HepG2 (cell line): Measurements from ENCODE around the gene EVA1A. TPM values are rescaled to one million over a fixed set of nuclear protein-coding genes. Genes with fewer than 3 reads are reported as not detected.

Experiments
- EP300 ChIP-seq, 3 experiments: sonication (generic) in 1 of 3; formaldehyde crosslinking in 1 of 3; IDR thresholded peaks; 2 replicates each; pipeline versions ENCODE4 v1.5.1 to v1.6.1; 2011 to 2020; ENCODE audit warnings: low read depth in 2 of 3, low read length in 2 of 3, borderline replicate concordance in 1 of 3, improper control_type of control experiment in 1 of 3, mild to moderate bottlenecking in 1 of 3, missing genetic modification reagents in 1 of 3, moderate library complexity in 1 of 3
- GPN1 ChIP-seq: sonication (generic); formaldehyde crosslinking; IDR thresholded peaks from 2 replicates; pipeline ENCODE4 v1.5.1; 2020; ENCODE audit warnings: missing genetic modification reagents, borderline replicate concordance
- HHEX ChIP-seq: IDR thresholded peaks from 2 replicates; pipeline ENCODE4 v1.6.1; 2016; ENCODE audit warnings: control low read depth
- HNF4A ChIP-seq: sonication (generic); formaldehyde crosslinking; IDR thresholded peaks from 2 replicates; pipeline ENCODE4 v1.4.0; 2020; ENCODE audit warnings: missing genetic modification reagents
- JARID2 ChIP-seq: sonication (generic); formaldehyde crosslinking; IDR thresholded peaks from 2 replicates; pipeline ENCODE4 v1.8.1; 2023; ENCODE audit warnings: missing genetic modification reagents, inconsistent platforms; ENCODE audit not compliant: insufficient replicate concordance
- MTF1 ChIP-seq: sonication (generic); formaldehyde crosslinking; IDR thresholded peaks from 2 replicates; pipeline ENCODE4 v1.5.0; 2020; ENCODE audit warnings: missing genetic modification reagents
- MXI1 ChIP-seq: IDR thresholded peaks from 3 replicates; pipeline ENCODE4 v1.6.1; 2012; ENCODE audit warnings: low read depth, low read length, inconsistent platforms, borderline replicate concordance
- NCOA1 ChIP-seq: sonication (generic); formaldehyde crosslinking; IDR thresholded peaks from 2 replicates; pipeline ENCODE4 v1.9.0; 2021; ENCODE audit warnings: missing genetic modification reagents
- NR2F2 ChIP-seq: IDR thresholded peaks from 2 replicates; pipeline ENCODE4 v1.6.1; 2012; ENCODE audit warnings: low read depth, inconsistent platforms, borderline replicate concordance
- NRL ChIP-seq: sonication (generic); formaldehyde crosslinking; IDR thresholded peaks from 2 replicates; pipeline ENCODE4 v1.5.0; 2020; ENCODE audit warnings: missing genetic modification reagents, mild to moderate bottlenecking, moderate library complexity, borderline replicate concordance
- PHF8 ChIP-seq: sonication (generic); formaldehyde crosslinking; IDR thresholded peaks from 2 replicates; pipeline ENCODE4 v1.5.0; 2020; ENCODE audit warnings: missing genetic modification reagents
- RAD21 ChIP-seq: fragments of 450-650 bp; formaldehyde crosslinking; IDR thresholded peaks from 2 replicates; pipeline ENCODE4 v1.5.0; 2020; ENCODE audit warnings: mild to moderate bottlenecking
- RBM22 ChIP-seq: fragments of 200-400 bp; formaldehyde crosslinking; optimal IDR thresholded peaks from 2 replicates; pipeline ENCODE3; 2017; ENCODE audit warnings: mild to moderate bottlenecking, low read length, moderate library complexity
- ZNF10 ChIP-seq: sonication (generic); formaldehyde crosslinking; IDR thresholded peaks from 2 replicates; pipeline ENCODE4 v1.4.0; 2020; ENCODE audit warnings: mild to moderate bottlenecking, low read depth, missing genetic modification reagents, borderline replicate concordance
- ZNF343 ChIP-seq: sonication (generic); formaldehyde crosslinking; IDR thresholded peaks from 2 replicates; pipeline ENCODE4 v1.4.0; 2020; ENCODE audit warnings: mild to moderate bottlenecking, missing genetic modification reagents
- ZNF446 ChIP-seq: sonication (generic); formaldehyde crosslinking; IDR thresholded peaks from 2 replicates; pipeline ENCODE4 v1.5.0; 2020; ENCODE audit warnings: mild to moderate bottlenecking, missing genetic modification reagents
- ZNF546 ChIP-seq: sonication (generic); formaldehyde crosslinking; conservative IDR thresholded peaks from 2 replicates; pipeline ENCODE4 v1.8.1; 2023; ENCODE audit warnings: mild to moderate bottlenecking, missing genetic modification reagents
- ZNF660 ChIP-seq: sonication (generic); formaldehyde crosslinking; IDR thresholded peaks from 2 replicates; pipeline ENCODE4 v1.5.1; 2020; ENCODE audit warnings: mild to moderate bottlenecking, low read depth, missing genetic modification reagents, borderline replicate concordance
- ZNF670 ChIP-seq: sonication (generic); formaldehyde crosslinking; IDR thresholded peaks from 2 replicates; pipeline ENCODE4 v1.8.0; 2022; ENCODE audit warnings: mild to moderate bottlenecking, missing genetic modification reagents, borderline replicate concordance
- ZNF747 ChIP-seq: sonication (generic); formaldehyde crosslinking; IDR thresholded peaks from 2 replicates; pipeline ENCODE4 v1.8.1; 2023; ENCODE audit warnings: missing genetic modification reagents, mild to moderate bottlenecking, borderline replicate concordance
- polyA plus RNA-seq, 8 experiments: library from polyadenylated mRNA; depleted of rRNA in 3 of 8; stranded (reverse) in 7 of 8; unstranded in 1 of 8; fragments of >200 nt; fragmentation: Illumina TruSeq in 4 of 8; extraction: Trizol in 4 of 8; gene quantifications; 2 replicates each; pipeline versions ENCODE4 v1.2.1 to v1.2.3, GENCODE V29; 2011 to 2016; ENCODE audit warnings: low read depth in 4 of 8, missing spikeins in 1 of 8, mixed read lengths in 1 of 8; ENCODE audit not compliant: insufficient read depth in 1 of 8
- total RNA-seq, 5 experiments: library from RNA; depleted of rRNA; stranded (reverse); fragments of >200 nt; fragmentation: Illumina TruSeq; extraction: Trizol; gene quantifications; 2 replicates each; pipeline ENCODE4 v1.2.3, GENCODE V29; 2016; ENCODE audit warnings: low read depth in 1 of 5
- TF ChIP-seq, protein P1 (sequence below): sonication (generic); formaldehyde crosslinking; IDR thresholded peaks from 2 replicates; pipeline ENCODE4 v1.8.0; 2022; ENCODE audit warnings: mild to moderate bottlenecking, missing genetic modification reagents
- TF ChIP-seq, protein P2 (sequence below): sonication (generic); formaldehyde crosslinking; IDR thresholded peaks from 2 replicates; pipeline ENCODE4 v1.8.0; 2022; ENCODE audit warnings: missing genetic modification reagents, mild to moderate bottlenecking, borderline replicate concordance
- TF ChIP-seq, protein P3 (sequence below): sonication (generic); formaldehyde crosslinking; IDR thresholded peaks from 2 replicates; pipeline ENCODE4 v1.5.0; 2020; ENCODE audit warnings: missing genetic modification reagents
- TF ChIP-seq, protein P4 (sequence below): sonication (generic); formaldehyde crosslinking; IDR thresholded peaks from 2 replicates; pipeline ENCODE4 v1.5.1; 2020; ENCODE audit warnings: missing genetic modification reagents, mild to moderate bottlenecking, borderline replicate concordance

Gene EVA1A
- total and polyA plus RNA-seq, 2 of the 13 experiments (the other 11 are each of a cell fraction or from before 2014, with no cell fraction given), result 57.5 to 57.8 TPM

DNA sequence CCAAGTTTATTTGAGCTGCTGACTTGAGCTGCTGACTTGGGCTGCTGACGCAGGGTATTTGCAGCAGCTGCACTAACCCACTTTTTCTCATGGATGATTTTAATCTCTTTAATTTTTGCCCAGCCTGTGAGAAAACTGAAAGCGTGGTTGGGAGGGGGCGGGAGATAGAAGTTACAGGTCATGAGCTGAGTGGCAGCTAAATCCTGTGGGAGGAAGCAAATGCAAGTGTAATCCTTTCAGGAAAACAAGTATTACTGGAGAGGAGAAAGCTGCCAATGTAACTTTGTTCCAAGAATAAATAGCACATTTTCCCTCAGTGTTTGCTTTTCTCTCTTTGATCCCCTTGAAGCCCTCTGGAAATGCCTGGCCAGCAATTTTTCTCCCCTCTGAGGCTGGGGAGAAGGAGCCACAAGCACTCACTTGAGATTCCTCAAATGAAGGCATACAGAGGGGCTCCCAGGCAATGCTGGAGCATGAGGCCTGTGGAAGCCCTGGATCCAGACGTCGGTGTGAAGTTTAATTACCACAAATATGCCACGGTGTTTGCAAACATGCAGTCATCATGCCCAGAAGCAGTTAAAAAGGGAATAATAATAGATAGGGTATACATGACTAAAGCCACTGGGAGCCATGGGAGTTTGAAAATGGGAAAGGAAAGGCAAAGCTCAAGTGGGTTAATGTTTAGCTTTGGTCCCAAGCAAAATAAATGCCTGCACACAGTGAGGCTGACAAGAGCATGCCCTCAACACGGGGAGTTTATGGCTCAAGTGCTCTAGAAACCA is 10.4 kb upstream of the EVA1A start (continued):
- TF ChIP-seq NR2F2 (peak; percentile 57; the same call in 1 of the 2 replicates), GPN1 (CRISPR knock-in tag) (no peak), RAD21 (CRISPR knock-in tag) (no peak; the same call in 1 of the 2 replicates), NCOA1 (CRISPR knock-in tag) (no peak), ZNF670 (0 out of 2 replicates have a peak, but pooled peaks have one; percentile 25), ZNF747 (no peak; the same call in 1 of the 2 replicates), MTF1 (0 out of 2 replicates have a peak, but pooled peaks have one; percentile 19), EP300 (IDR thresholded peaks at IDR 0.05; ENCODE audit: low read depth in 2 of 2, low read length in 2 of 2) (peak in 1 of 2 experiments; percentile 95; a peak in 2 of 4 replicates), EP300 (CRISPR knock-in tag; IDR thresholded peaks at IDR 0.05; ENCODE audit: borderline replicate concordance) (peak; percentile 62; the same call in 1 of the 2 replicates), PHF8 (CRISPR knock-in tag) (no peak), NRL (no peak), ZNF446 (CRISPR knock-in tag) (no peak), ZNF10 (no peak), ZNF660 (CRISPR knock-in tag) (no peak), JARID2 (CRISPR knock-in tag) (no peak), HNF4A (CRISPR knock-in tag) (peak; percentile 61), MXI1 (peak; percentile 58; the same call in 1 of the 3 replicates), RBM22 (no peak), HHEX (no peak), ZNF546 (CRISPR knock-in tag) (no peak), ZNF343 (no peak)
- TF ChIP-seq, protein P1, sequence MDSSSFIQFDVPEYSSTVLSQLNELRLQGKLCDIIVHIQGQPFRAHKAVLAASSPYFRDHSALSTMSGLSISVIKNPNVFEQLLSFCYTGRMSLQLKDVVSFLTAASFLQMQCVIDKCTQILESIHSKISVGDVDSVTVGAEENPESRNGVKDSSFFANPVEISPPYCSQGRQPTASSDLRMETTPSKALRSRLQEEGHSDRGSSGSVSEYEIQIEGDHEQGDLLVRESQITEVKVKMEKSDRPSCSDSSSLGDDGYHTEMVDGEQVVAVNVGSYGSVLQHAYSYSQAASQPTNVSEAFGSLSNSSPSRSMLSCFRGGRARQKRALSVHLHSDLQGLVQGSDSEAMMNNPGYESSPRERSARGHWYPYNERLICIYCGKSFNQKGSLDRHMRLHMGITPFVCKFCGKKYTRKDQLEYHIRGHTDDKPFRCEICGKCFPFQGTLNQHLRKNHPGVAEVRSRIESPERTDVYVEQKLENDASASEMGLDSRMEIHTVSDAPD (CRISPR knock-in tag), result peak; percentile 69; the same call in 1 of the 2 replicates
- TF ChIP-seq, protein P2, sequence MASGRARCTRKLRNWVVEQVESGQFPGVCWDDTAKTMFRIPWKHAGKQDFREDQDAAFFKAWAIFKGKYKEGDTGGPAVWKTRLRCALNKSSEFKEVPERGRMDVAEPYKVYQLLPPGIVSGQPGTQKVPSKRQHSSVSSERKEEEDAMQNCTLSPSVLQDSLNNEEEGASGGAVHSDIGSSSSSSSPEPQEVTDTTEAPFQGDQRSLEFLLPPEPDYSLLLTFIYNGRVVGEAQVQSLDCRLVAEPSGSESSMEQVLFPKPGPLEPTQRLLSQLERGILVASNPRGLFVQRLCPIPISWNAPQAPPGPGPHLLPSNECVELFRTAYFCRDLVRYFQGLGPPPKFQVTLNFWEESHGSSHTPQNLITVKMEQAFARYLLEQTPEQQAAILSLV, result no peak
- TF ChIP-seq, protein P3, sequence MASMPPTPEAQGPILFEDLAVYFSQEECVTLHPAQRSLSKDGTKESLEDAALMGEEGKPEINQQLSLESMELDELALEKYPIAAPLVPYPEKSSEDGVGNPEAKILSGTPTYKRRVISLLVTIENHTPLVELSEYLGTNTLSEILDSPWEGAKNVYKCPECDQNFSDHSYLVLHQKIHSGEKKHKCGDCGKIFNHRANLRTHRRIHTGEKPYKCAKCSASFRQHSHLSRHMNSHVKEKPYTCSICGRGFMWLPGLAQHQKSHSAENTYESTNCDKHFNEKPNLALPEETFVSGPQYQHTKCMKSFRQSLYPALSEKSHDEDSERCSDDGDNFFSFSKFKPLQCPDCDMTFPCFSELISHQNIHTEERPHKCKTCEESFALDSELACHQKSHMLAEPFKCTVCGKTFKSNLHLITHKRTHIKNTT (CRISPR knock-in tag), result no peak
- TF ChIP-seq, protein P4, sequence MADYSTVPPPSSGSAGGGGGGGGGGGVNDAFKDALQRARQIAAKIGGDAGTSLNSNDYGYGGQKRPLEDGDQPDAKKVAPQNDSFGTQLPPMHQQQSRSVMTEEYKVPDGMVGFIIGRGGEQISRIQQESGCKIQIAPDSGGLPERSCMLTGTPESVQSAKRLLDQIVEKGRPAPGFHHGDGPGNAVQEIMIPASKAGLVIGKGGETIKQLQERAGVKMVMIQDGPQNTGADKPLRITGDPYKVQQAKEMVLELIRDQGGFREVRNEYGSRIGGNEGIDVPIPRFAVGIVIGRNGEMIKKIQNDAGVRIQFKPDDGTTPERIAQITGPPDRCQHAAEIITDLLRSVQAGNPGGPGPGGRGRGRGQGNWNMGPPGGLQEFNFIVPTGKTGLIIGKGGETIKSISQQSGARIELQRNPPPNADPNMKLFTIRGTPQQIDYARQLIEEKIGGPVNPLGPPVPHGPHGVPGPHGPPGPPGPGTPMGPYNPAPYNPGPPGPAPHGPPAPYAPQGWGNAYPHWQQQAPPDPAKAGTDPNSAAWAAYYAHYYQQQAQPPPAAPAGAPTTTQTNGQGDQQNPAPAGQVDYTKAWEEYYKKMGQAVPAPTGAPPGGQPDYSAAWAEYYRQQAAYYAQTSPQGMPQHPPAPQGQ (CRISPR knock-in tag), result 0 out of 2 replicates have a peak, but pooled peaks have one; percentile 65
